NT2/D1 (cell line): Measurements from ENCODE around the gene OSBP.

Experiments
- SUZ12 ChIP-seq: IDR thresholded peaks from 2 replicates; pipeline ENCODE4 v1.6.1; 2011; ENCODE audit not compliant: insufficient read length, insufficient read depth; ENCODE audit errors: extremely low read depth
- YY1 ChIP-seq: IDR thresholded peaks from 2 replicates; pipeline ENCODE4 v1.6.1; 2011; ENCODE audit not compliant: insufficient read length, insufficient read depth
- ZNF274 ChIP-seq: IDR thresholded peaks from 2 replicates; pipeline ENCODE4 v1.6.1; 2011; ENCODE audit warnings: mild to moderate bottlenecking, low read depth, low read length

DNA sequence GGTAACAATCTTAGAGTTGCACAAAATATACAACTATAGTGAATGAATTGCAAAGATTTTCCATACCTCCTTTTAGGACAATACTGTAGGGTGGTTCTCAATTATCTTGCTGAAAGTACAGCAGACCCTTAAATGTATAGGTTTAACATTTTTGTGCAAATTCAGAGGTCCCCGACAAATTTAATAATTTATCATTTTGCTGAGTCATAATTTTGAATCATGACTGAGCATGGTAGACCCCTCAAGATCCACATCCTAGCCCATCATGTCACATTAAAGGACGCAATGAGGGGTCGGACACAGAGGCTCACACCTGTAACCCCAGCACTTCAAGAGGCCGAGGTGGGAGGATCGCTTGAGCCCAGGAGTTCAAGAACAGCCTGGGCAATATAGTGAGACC lies 43.5 kb downstream of the OSBP start:
- TF ChIP-seq ZNF274 (no peak), YY1 (no peak), SUZ12 (no peak)
